HepG2 (cell line): ENCODE data around the gene EMILIN3. TPM values are rescaled to one million over a fixed set of nuclear protein-coding genes. Genes with fewer than 3 reads are reported as not detected.

Experiments
- DPF2 ChIP-seq: sonication (generic); formaldehyde crosslinking; IDR thresholded peaks from 2 replicates; pipeline ENCODE4 v1.4.0; 2020; ENCODE audit warnings: mild to moderate bottlenecking, low read depth, missing genetic modification reagents, borderline replicate concordance
- ETV6 ChIP-seq: sonication (generic); formaldehyde crosslinking; conservative IDR thresholded peaks from 2 replicates; pipeline ENCODE4 v1.4.0; 2020; ENCODE audit warnings: missing genetic modification reagents
- HNRNPUL1 ChIP-seq: fragments of 200-400 bp; formaldehyde crosslinking; IDR thresholded peaks from 2 replicates; pipeline ENCODE4 v1.6.1; 2017; ENCODE audit warnings: low read depth, mild to moderate bottlenecking, low read length, moderate library complexity
- KLF9 ChIP-seq: IDR thresholded peaks from 2 replicates; pipeline ENCODE4 v1.6.1; 2016; ENCODE audit warnings: low read depth
- MEF2D ChIP-seq: sonication (generic); formaldehyde crosslinking; IDR thresholded peaks from 2 replicates; pipeline ENCODE4 v1.5.1; 2020; ENCODE audit warnings: mild to moderate bottlenecking, missing genetic modification reagents
- MIXL1 ChIP-seq: IDR thresholded peaks from 2 replicates; pipeline ENCODE4 v1.6.1; 2016
- MTA1 ChIP-seq: sonication (generic); formaldehyde crosslinking; IDR thresholded peaks from 2 replicates; pipeline ENCODE4 v1.4.0; 2020; ENCODE audit warnings: missing genetic modification reagents, mild to moderate bottlenecking, borderline replicate concordance
- NKX3-1 ChIP-seq: sonication (generic); formaldehyde crosslinking; IDR thresholded peaks from 2 replicates; pipeline ENCODE4 v1.5.0; 2020; ENCODE audit warnings: missing genetic modification reagents
- RARG ChIP-seq: sonication (generic); formaldehyde crosslinking; IDR thresholded peaks from 2 replicates; pipeline ENCODE4 v1.4.0; 2020; ENCODE audit warnings: low read depth, mild to moderate bottlenecking, missing genetic modification reagents
- REL ChIP-seq: sonication (generic); formaldehyde crosslinking; conservative IDR thresholded peaks from 2 replicates; pipeline ENCODE4 v1.8.0; 2022; ENCODE audit warnings: mild to moderate bottlenecking, missing genetic modification reagents, moderate library complexity
- TRIM24 ChIP-seq: sonication (generic); formaldehyde crosslinking; IDR thresholded peaks from 2 replicates; pipeline ENCODE4 v1.8.0; 2022; ENCODE audit warnings: mild to moderate bottlenecking, missing genetic modification reagents
- ZFYVE20 ChIP-seq: sonication (generic); formaldehyde crosslinking; IDR thresholded peaks from 2 replicates; pipeline ENCODE4 v1.8.0; 2023; ENCODE audit warnings: low read depth, mild to moderate bottlenecking, moderate library complexity, missing genetic modification reagents, borderline replicate concordance
- ZNF138 ChIP-seq: sonication (generic); formaldehyde crosslinking; IDR thresholded peaks from 2 replicates; pipeline ENCODE4 v1.5.0; 2020; ENCODE audit warnings: mild to moderate bottlenecking, low read depth, missing genetic modification reagents
- ZNF282 ChIP-seq: fragments of 450-650 bp; IDR thresholded peaks from 2 replicates; pipeline ENCODE4 v1.6.1; 2018; ENCODE audit not compliant: partially characterized antibody
- polyA plus RNA-seq, 8 experiments: library from polyadenylated mRNA; depleted of rRNA in 3 of 8; stranded (reverse) in 7 of 8; unstranded in 1 of 8; fragments of >200 nt; fragmentation: Illumina TruSeq in 4 of 8; extraction: Trizol in 4 of 8; gene quantifications; 2 replicates each; pipeline versions ENCODE4 v1.2.1 to v1.2.3, GENCODE V29; 2011 to 2016; ENCODE audit warnings: low read depth in 4 of 8, missing spikeins in 1 of 8, mixed read lengths in 1 of 8; ENCODE audit not compliant: insufficient read depth in 1 of 8
- total RNA-seq, 5 experiments: library from RNA; depleted of rRNA; stranded (reverse); fragments of >200 nt; fragmentation: Illumina TruSeq; extraction: Trizol; gene quantifications; 2 replicates each; pipeline ENCODE4 v1.2.3, GENCODE V29; 2016; ENCODE audit warnings: low read depth in 1 of 5
- TF ChIP-seq, protein P1 (sequence below): sonication (generic); formaldehyde crosslinking; IDR thresholded peaks from 2 replicates; pipeline ENCODE4 v1.4.0; 2020; ENCODE audit warnings: missing genetic modification reagents
- TF ChIP-seq, protein P2 (sequence below): IDR thresholded peaks from 2 replicates; pipeline ENCODE4 v1.6.1; 2016; ENCODE audit warnings: mild to moderate bottlenecking, missing biosample characterization, missing genetic modification reagents
- TF ChIP-seq, protein P3 (sequence below): sonication (generic); formaldehyde crosslinking; IDR thresholded peaks from 2 replicates; pipeline ENCODE4 v1.8.1; 2023; ENCODE audit warnings: missing genetic modification reagents, mild to moderate bottlenecking, borderline replicate concordance
- TF ChIP-seq, protein P4 (sequence below): sonication (generic); formaldehyde crosslinking; IDR thresholded peaks from 2 replicates; pipeline ENCODE4 v1.4.0; 2020; ENCODE audit warnings: missing genetic modification reagents

The EMILIN3 gene
- total and polyA plus RNA-seq, 2 of the 13 experiments (the other 11 are each of a cell fraction or from before 2014, with no cell fraction given), result 0.25 to 0.29 TPM

DNA sequence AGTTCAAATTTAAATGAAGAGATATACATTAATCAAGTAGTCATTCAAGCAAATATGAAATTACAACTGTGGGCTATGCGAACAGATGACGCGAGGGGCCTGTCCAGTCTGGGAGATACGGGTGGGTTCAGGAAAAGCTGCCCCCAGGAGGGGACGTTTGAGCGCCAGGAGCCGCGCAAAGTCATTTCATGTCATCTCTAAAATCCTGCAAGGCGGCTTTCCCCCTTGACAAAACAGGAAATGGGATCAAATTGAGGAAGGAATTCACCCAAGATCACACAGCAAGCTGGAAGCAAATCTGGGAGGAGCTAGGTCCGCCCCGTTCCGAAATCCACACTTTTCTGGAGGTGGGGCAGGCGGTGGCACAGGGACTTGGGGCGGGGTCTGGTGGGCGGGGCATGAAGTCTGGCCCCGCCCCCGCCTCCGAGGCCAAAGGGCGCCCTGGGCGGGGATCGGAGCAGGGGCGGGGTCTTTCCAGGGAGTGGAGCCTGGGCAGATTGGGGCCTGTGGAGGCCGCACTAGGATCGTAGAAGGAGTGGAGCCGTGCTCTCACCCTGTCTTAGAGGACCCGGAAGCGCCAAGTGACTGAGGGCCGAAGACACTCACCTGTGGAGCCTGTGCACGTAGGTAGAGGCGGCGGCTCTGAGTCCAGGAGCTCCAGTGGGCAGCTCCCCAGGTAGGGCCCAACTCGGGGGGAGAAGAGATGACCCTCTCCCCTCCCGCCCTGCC lies 26.1 kb downstream of the EMILIN3 start, which contains the start of gene LPIN3 (continued):
- TF ChIP-seq, protein P1, sequence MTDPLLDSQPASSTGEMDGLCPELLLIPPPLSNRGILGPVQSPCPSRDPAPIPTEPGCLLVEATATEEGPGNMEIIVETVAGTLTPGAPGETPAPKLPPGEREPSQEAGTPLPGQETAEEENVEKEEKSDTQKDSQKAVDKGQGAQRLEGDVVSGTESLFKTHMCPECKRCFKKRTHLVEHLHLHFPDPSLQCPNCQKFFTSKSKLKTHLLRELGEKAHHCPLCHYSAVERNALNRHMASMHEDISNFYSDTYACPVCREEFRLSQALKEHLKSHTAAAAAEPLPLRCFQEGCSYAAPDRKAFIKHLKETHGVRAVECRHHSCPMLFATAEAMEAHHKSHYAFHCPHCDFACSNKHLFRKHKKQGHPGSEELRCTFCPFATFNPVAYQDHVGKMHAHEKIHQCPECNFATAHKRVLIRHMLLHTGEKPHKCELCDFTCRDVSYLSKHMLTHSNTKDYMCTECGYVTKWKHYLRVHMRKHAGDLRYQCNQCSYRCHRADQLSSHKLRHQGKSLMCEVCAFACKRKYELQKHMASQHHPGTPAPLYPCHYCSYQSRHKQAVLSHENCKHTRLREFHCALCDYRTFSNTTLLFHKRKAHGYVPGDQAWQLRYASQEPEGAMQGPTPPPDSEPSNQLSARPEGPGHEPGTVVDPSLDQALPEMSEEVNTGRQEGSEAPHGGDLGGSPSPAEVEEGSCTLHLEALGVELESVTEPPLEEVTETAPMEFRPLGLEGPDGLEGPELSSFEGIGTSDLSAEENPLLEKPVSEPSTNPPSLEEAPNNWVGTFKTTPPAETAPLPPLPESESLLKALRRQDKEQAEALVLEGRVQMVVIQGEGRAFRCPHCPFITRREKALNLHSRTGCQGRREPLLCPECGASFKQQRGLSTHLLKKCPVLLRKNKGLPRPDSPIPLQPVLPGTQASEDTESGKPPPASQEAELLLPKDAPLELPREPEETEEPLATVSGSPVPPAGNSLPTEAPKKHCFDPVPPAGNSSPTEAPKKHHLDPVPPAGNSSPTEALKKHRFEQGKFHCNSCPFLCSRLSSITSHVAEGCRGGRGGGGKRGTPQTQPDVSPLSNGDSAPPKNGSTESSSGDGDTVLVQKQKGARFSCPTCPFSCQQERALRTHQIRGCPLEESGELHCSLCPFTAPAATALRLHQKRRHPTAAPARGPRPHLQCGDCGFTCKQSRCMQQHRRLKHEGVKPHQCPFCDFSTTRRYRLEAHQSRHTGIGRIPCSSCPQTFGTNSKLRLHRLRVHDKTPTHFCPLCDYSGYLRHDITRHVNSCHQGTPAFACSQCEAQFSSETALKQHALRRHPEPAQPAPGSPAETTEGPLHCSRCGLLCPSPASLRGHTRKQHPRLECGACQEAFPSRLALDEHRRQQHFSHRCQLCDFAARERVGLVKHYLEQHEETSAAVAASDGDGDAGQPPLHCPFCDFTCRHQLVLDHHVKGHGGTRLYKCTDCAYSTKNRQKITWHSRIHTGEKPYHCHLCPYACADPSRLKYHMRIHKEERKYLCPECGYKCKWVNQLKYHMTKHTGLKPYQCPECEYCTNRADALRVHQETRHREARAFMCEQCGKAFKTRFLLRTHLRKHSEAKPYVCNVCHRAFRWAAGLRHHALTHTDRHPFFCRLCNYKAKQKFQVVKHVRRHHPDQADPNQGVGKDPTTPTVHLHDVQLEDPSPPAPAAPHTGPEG (CRISPR knock-in tag), result no peak; the same call in 1 of the 2 replicates
- TF ChIP-seq, protein P2, sequence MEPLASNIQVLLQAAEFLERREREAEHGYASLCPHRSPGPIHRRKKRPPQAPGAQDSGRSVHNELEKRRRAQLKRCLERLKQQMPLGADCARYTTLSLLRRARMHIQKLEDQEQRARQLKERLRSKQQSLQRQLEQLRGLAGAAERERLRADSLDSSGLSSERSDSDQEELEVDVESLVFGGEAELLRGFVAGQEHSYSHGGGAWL, result peak; percentile 35; the same call in 1 of the 2 replicates
- TF ChIP-seq, protein P3, sequence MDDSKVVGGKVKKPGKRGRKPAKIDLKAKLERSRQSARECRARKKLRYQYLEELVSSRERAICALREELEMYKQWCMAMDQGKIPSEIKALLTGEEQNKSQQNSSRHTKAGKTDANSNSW (CRISPR knock-in tag), result no peak; the same call in 1 of the 2 replicates
- TF ChIP-seq REL (CRISPR knock-in tag), result no peak
- no peak for TF ChIP-seq NKX3-1 (CRISPR knock-in tag)
- TF ChIP-seq, protein P4, sequence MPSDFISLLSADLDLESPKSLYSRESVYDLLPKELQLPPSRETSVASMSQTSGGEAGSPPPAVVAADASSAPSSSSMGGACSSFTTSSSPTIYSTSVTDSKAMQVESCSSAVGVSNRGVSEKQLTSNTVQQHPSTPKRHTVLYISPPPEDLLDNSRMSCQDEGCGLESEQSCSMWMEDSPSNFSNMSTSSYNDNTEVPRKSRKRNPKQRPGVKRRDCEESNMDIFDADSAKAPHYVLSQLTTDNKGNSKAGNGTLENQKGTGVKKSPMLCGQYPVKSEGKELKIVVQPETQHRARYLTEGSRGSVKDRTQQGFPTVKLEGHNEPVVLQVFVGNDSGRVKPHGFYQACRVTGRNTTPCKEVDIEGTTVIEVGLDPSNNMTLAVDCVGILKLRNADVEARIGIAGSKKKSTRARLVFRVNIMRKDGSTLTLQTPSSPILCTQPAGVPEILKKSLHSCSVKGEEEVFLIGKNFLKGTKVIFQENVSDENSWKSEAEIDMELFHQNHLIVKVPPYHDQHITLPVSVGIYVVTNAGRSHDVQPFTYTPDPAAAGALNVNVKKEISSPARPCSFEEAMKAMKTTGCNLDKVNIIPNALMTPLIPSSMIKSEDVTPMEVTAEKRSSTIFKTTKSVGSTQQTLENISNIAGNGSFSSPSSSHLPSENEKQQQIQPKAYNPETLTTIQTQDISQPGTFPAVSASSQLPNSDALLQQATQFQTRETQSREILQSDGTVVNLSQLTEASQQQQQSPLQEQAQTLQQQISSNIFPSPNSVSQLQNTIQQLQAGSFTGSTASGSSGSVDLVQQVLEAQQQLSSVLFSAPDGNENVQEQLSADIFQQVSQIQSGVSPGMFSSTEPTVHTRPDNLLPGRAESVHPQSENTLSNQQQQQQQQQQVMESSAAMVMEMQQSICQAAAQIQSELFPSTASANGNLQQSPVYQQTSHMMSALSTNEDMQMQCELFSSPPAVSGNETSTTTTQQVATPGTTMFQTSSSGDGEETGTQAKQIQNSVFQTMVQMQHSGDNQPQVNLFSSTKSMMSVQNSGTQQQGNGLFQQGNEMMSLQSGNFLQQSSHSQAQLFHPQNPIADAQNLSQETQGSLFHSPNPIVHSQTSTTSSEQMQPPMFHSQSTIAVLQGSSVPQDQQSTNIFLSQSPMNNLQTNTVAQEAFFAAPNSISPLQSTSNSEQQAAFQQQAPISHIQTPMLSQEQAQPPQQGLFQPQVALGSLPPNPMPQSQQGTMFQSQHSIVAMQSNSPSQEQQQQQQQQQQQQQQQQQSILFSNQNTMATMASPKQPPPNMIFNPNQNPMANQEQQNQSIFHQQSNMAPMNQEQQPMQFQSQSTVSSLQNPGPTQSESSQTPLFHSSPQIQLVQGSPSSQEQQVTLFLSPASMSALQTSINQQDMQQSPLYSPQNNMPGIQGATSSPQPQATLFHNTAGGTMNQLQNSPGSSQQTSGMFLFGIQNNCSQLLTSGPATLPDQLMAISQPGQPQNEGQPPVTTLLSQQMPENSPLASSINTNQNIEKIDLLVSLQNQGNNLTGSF (CRISPR knock-in tag), result no peak
- TF ChIP-seq MTA1 (CRISPR knock-in tag), result no peak
- no peak for TF ChIP-seq KLF9
- no peak for TF ChIP-seq ETV6
- TF ChIP-seq ZNF282, result no peak
- TF ChIP-seq DPF2 (CRISPR knock-in tag), result 0 out of 2 replicates have a peak, but pooled peaks have one; percentile 54
- TF ChIP-seq MIXL1 (CRISPR knock-in tag), result peak; percentile 46; the same call in 1 of the 2 replicates
- TF ChIP-seq RARG (CRISPR knock-in tag), result no peak
- no peak for TF ChIP-seq TRIM24 (CRISPR knock-in tag)
- TF ChIP-seq ZNF138 (CRISPR knock-in tag), result no peak; the same call in 1 of the 2 replicates
- no peak for TF ChIP-seq ZFYVE20 (CRISPR knock-in tag)
- no peak for TF ChIP-seq HNRNPUL1
- peak; percentile 18; the same call in 1 of the 2 replicates for TF ChIP-seq MEF2D (CRISPR knock-in tag)
